OCI-LY7 (cell line): ENCODE measurements around the gene BFAR.

Experiments
- EZH2phosphoT487 ChIP-seq: fragments of 200-600 bp; sonication (generic); IDR thresholded peaks from 2 replicates; pipeline ENCODE4 v1.6.1; 2018; ENCODE audit warnings: low read depth, borderline replicate concordance, mild to moderate bottlenecking, mixed run types, antibody characterized with exemption, low read length, moderate library complexity, mixed read lengths
- TF ChIP-seq, protein P1 (sequence below): fragments of 200-600 bp; sonication (generic); conservative IDR thresholded peaks from 2 replicates; pipeline ENCODE4 v1.5.1; 2014; ENCODE audit warnings: mild to moderate bottlenecking, antibody characterized with exemption, low read length, moderate library complexity, mixed read lengths

DNA sequence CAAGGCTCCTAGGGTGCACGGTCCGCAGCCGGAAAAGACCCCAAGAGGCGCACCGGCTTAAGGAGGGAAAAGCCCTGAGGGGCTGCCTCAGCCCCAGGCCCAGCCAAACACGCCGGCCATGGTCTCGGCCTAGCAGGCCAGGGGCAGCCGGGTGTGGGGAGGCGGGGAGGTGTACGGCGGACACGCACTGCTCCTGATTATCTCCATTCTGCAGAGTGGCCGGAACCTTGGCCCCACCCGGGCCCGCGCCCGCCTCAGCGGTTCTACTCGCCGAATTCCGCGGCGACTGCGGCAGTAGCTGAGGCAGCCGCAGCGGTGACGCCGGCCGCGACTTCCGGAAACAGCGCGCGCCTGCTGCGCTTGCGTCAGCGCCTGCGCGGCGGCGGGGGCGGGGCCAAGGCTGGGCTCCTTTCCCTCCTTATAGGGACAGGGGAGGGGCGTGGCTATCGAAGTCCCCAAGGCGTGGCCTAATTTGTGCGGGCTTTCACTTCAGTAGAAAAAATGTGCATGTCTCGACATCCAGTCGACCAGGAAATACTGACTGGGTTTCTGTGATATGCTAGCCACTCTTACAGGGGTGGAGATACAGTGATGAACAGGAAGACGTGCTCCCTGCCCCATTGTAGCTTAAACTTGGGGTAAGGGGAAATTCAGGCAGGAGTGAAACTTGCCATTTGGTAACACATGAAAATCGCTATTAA, 2.7 kb upstream of the BFAR start, which contains the start of gene PARN:
- TF ChIP-seq, protein P1, sequence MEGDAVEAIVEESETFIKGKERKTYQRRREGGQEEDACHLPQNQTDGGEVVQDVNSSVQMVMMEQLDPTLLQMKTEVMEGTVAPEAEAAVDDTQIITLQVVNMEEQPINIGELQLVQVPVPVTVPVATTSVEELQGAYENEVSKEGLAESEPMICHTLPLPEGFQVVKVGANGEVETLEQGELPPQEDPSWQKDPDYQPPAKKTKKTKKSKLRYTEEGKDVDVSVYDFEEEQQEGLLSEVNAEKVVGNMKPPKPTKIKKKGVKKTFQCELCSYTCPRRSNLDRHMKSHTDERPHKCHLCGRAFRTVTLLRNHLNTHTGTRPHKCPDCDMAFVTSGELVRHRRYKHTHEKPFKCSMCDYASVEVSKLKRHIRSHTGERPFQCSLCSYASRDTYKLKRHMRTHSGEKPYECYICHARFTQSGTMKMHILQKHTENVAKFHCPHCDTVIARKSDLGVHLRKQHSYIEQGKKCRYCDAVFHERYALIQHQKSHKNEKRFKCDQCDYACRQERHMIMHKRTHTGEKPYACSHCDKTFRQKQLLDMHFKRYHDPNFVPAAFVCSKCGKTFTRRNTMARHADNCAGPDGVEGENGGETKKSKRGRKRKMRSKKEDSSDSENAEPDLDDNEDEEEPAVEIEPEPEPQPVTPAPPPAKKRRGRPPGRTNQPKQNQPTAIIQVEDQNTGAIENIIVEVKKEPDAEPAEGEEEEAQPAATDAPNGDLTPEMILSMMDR, result no peak
- TF ChIP-seq EZH2phosphoT487, result no peak
